HepG2 (cell line): Measurements from ENCODE around the gene PXDC1. TPM values are rescaled to one million over a fixed set of nuclear protein-coding genes. Genes with fewer than 3 reads are reported as not detected.

Experiments used
- PCBP2 ChIP-seq: fragments of 200-400 bp; formaldehyde crosslinking; optimal IDR thresholded peaks from 2 replicates; pipeline ENCODE3; 2018; ENCODE audit warnings: low read length, low read depth; ENCODE audit not compliant: poor library complexity, severe bottlenecking
- RAD51 ChIP-seq: fragments of 450-650 bp; IDR thresholded peaks from 2 replicates; pipeline ENCODE4 v1.6.1; 2016; ENCODE audit warnings: borderline replicate concordance
- SOX6 ChIP-seq, 2 experiments: fragments of 450-650 bp in 1 of 2; sonication (generic) in 1 of 2; formaldehyde crosslinking in 1 of 2; IDR thresholded peaks; 2 replicates each; pipeline versions ENCODE4 v1.4.0 to v1.6.1; 2017 to 2020; ENCODE audit warnings: antibody characterized with exemption in 1 of 2, mild to moderate bottlenecking in 1 of 2, missing genetic modification reagents in 1 of 2
- ZMYM2 ChIP-seq: sonication (generic); formaldehyde crosslinking; IDR thresholded peaks from 2 replicates; pipeline ENCODE4 v1.8.0; 2022; ENCODE audit warnings: mild to moderate bottlenecking, missing genetic modification reagents
- polyA plus RNA-seq, 8 experiments: library from polyadenylated mRNA; depleted of rRNA in 3 of 8; stranded (reverse) in 7 of 8; unstranded in 1 of 8; fragments of >200 nt; fragmentation: Illumina TruSeq in 4 of 8; extraction: Trizol in 4 of 8; gene quantifications; 2 replicates each; pipeline versions ENCODE4 v1.2.1 to v1.2.3, GENCODE V29; 2011 to 2016; ENCODE audit warnings: low read depth in 4 of 8, missing spikeins in 1 of 8, mixed read lengths in 1 of 8; ENCODE audit not compliant: insufficient read depth in 1 of 8
- total RNA-seq, 5 experiments: library from RNA; depleted of rRNA; stranded (reverse); fragments of >200 nt; fragmentation: Illumina TruSeq; extraction: Trizol; gene quantifications; 2 replicates each; pipeline ENCODE4 v1.2.3, GENCODE V29; 2016; ENCODE audit warnings: low read depth in 1 of 5
- TF ChIP-seq, protein P1 (sequence below): IDR thresholded peaks from 2 replicates; pipeline ENCODE4 v1.6.1; 2016; ENCODE audit warnings: low read depth, missing genetic modification reagents, missing compliant biosample characterization
- TF ChIP-seq, protein P2 (sequence below): sonication (generic); formaldehyde crosslinking; IDR thresholded peaks from 2 replicates; pipeline ENCODE4 v1.5.1; 2020; ENCODE audit warnings: missing genetic modification reagents, mild to moderate bottlenecking, borderline replicate concordance
- TF ChIP-seq, protein P3 (sequence below): sonication (generic); formaldehyde crosslinking; IDR thresholded peaks from 2 replicates; pipeline ENCODE4 v1.5.1; 2020; ENCODE audit warnings: mild to moderate bottlenecking, moderate library complexity, missing genetic modification reagents
- TF ChIP-seq, protein P4 (sequence below): sonication (generic); formaldehyde crosslinking; IDR thresholded peaks from 2 replicates; pipeline ENCODE4; 2020; ENCODE audit warnings: missing genetic modification reagents, mild to moderate bottlenecking, borderline replicate concordance
- TF ChIP-seq, protein P5 (sequence below): sonication (generic); formaldehyde crosslinking; IDR thresholded peaks from 2 replicates; pipeline ENCODE4 v1.8.0; 2022; ENCODE audit warnings: mild to moderate bottlenecking, missing genetic modification reagents; ENCODE audit not compliant: insufficient replicate concordance
- TF ChIP-seq, protein P6 (sequence below), 2 experiments: sonication (generic) in 1 of 2; formaldehyde crosslinking in 1 of 2; IDR thresholded peaks; 2 replicates each; pipeline versions ENCODE4 v1.5.1 to v1.6.1; 2011 to 2020; ENCODE audit warnings: borderline replicate concordance in 1 of 2, low read depth in 1 of 2, low read length in 1 of 2, mild to moderate bottlenecking in 1 of 2, missing genetic modification reagents in 1 of 2, moderate library complexity in 1 of 2

PXDC1 gene
- total and polyA plus RNA-seq, 2 of the 13 experiments (the other 11 are each of a cell fraction or from before 2014, with no cell fraction given), result 32.4 to 34.7 TPM

DNA sequence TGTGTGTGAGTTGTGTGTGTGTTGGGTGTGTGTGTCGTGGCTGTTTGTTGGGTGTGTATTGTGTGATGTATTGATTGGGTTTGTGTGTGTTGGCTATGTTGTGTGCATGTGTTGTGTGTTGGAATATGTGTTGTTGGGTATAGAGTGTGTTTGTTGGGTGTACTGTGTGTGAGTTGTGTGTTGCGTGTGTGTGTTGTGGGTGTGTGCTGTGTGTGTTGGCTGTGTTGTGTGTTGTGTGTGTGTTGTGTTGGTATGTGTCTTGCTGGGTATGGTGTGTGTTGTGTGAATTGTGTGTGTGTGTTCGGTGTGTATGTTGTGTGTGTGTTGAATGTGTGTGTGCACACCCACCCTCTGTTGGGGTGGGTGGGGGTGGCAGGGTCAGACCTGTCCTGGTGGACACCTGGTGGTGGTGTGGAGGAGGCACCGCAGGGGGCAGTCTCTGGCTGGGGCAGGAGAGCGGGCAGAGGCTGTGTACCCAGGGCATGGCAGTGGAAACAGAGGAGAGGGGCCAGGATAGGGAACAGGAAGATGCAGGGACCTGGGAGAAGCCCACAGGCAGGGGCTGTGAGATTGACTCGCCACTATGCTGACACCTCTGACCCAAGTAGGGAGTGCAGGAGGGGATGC is 25.5 kb upstream of the PXDC1 start (continued):
- TF ChIP-seq, protein P1, sequence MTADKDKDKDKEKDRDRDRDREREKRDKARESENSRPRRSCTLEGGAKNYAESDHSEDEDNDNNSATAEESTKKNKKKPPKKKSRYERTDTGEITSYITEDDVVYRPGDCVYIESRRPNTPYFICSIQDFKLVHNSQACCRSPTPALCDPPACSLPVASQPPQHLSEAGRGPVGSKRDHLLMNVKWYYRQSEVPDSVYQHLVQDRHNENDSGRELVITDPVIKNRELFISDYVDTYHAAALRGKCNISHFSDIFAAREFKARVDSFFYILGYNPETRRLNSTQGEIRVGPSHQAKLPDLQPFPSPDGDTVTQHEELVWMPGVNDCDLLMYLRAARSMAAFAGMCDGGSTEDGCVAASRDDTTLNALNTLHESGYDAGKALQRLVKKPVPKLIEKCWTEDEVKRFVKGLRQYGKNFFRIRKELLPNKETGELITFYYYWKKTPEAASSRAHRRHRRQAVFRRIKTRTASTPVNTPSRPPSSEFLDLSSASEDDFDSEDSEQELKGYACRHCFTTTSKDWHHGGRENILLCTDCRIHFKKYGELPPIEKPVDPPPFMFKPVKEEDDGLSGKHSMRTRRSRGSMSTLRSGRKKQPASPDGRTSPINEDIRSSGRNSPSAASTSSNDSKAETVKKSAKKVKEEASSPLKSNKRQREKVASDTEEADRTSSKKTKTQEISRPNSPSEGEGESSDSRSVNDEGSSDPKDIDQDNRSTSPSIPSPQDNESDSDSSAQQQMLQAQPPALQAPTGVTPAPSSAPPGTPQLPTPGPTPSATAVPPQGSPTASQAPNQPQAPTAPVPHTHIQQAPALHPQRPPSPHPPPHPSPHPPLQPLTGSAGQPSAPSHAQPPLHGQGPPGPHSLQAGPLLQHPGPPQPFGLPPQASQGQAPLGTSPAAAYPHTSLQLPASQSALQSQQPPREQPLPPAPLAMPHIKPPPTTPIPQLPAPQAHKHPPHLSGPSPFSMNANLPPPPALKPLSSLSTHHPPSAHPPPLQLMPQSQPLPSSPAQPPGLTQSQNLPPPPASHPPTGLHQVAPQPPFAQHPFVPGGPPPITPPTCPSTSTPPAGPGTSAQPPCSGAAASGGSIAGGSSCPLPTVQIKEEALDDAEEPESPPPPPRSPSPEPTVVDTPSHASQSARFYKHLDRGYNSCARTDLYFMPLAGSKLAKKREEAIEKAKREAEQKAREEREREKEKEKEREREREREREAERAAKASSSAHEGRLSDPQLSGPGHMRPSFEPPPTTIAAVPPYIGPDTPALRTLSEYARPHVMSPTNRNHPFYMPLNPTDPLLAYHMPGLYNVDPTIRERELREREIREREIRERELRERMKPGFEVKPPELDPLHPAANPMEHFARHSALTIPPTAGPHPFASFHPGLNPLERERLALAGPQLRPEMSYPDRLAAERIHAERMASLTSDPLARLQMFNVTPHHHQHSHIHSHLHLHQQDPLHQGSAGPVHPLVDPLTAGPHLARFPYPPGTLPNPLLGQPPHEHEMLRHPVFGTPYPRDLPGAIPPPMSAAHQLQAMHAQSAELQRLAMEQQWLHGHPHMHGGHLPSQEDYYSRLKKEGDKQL, result no peak
- TF ChIP-seq, protein P2, sequence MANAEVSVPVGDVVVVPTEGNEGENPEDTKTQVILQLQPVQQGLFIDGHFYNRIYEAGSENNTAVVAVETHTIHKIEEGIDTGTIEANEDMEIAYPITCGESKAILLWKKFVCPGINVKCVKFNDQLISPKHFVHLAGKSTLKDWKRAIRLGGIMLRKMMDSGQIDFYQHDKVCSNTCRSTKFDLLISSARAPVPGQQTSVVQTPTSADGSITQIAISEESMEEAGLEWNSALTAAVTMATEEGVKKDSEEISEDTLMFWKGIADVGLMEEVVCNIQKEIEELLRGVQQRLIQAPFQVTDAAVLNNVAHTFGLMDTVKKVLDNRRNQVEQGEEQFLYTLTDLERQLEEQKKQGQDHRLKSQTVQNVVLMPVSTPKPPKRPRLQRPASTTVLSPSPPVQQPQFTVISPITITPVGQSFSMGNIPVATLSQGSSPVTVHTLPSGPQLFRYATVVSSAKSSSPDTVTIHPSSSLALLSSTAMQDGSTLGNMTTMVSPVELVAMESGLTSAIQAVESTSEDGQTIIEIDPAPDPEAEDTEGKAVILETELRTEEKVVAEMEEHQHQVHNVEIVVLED (CRISPR knock-in tag), result no peak
- TF ChIP-seq, protein P3, sequence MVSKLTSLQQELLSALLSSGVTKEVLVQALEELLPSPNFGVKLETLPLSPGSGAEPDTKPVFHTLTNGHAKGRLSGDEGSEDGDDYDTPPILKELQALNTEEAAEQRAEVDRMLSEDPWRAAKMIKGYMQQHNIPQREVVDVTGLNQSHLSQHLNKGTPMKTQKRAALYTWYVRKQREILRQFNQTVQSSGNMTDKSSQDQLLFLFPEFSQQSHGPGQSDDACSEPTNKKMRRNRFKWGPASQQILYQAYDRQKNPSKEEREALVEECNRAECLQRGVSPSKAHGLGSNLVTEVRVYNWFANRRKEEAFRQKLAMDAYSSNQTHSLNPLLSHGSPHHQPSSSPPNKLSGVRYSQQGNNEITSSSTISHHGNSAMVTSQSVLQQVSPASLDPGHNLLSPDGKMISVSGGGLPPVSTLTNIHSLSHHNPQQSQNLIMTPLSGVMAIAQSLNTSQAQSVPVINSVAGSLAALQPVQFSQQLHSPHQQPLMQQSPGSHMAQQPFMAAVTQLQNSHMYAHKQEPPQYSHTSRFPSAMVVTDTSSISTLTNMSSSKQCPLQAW (CRISPR knock-in tag), result no peak
- no peak for TF ChIP-seq ZMYM2 (CRISPR knock-in tag)
- TF ChIP-seq, protein P4, sequence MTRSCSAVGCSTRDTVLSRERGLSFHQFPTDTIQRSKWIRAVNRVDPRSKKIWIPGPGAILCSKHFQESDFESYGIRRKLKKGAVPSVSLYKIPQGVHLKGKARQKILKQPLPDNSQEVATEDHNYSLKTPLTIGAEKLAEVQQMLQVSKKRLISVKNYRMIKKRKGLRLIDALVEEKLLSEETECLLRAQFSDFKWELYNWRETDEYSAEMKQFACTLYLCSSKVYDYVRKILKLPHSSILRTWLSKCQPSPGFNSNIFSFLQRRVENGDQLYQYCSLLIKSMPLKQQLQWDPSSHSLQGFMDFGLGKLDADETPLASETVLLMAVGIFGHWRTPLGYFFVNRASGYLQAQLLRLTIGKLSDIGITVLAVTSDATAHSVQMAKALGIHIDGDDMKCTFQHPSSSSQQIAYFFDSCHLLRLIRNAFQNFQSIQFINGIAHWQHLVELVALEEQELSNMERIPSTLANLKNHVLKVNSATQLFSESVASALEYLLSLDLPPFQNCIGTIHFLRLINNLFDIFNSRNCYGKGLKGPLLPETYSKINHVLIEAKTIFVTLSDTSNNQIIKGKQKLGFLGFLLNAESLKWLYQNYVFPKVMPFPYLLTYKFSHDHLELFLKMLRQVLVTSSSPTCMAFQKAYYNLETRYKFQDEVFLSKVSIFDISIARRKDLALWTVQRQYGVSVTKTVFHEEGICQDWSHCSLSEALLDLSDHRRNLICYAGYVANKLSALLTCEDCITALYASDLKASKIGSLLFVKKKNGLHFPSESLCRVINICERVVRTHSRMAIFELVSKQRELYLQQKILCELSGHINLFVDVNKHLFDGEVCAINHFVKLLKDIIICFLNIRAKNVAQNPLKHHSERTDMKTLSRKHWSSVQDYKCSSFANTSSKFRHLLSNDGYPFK (CRISPR knock-in tag), result no peak
- no peak for TF ChIP-seq PCBP2
- TF ChIP-seq SOX6 (IDR thresholded peaks at IDR 0.05), result peak; percentile 74; the same call in 1 of the 2 replicates
- no peak for TF ChIP-seq SOX6 (CRISPR knock-in tag; IDR thresholded peaks at IDR 0.05)
- TF ChIP-seq, protein P5, sequence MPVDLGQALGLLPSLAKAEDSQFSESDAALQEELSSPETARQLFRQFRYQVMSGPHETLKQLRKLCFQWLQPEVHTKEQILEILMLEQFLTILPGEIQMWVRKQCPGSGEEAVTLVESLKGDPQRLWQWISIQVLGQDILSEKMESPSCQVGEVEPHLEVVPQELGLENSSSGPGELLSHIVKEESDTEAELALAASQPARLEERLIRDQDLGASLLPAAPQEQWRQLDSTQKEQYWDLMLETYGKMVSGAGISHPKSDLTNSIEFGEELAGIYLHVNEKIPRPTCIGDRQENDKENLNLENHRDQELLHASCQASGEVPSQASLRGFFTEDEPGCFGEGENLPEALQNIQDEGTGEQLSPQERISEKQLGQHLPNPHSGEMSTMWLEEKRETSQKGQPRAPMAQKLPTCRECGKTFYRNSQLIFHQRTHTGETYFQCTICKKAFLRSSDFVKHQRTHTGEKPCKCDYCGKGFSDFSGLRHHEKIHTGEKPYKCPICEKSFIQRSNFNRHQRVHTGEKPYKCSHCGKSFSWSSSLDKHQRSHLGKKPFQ (CRISPR knock-in tag), result no peak
- TF ChIP-seq RAD51, result peak; percentile 48
- TF ChIP-seq, protein P6, sequence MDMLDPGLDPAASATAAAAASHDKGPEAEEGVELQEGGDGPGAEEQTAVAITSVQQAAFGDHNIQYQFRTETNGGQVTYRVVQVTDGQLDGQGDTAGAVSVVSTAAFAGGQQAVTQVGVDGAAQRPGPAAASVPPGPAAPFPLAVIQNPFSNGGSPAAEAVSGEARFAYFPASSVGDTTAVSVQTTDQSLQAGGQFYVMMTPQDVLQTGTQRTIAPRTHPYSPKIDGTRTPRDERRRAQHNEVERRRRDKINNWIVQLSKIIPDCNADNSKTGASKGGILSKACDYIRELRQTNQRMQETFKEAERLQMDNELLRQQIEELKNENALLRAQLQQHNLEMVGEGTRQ (IDR thresholded peaks at IDR 0.05; ENCODE audit: low read depth, low read length), result no peak
- TF ChIP-seq, protein P6 (CRISPR knock-in tag; IDR thresholded peaks at IDR 0.05; ENCODE audit: borderline replicate concordance), result no peak
